Kidney epithelial cell (primary cell): ENCODE results near the gene DPH7. TPM values are rescaled to one million over a fixed set of nuclear protein-coding genes. Genes with fewer than 3 reads are reported as not detected.
"Not testable (repeated sequence)": the region's sequence is repeated elsewhere in the genome, so short reads cannot be mapped to it uniquely, and the experiment has no call there.

ENCODE experiments used
- DNase-seq: peaks from one replicate; pipeline ENCODE4 v3.0.0-alpha.2; 2010; ENCODE audit warnings: low read depth
- H3K27me3 ChIP-seq: 2 replicates; pipeline ENCODE4 v1.6.0; 2011; ENCODE audit warnings: low read length; ENCODE audit not compliant: control insufficient read depth, insufficient read depth
- H3K36me3 ChIP-seq: 2 replicates; pipeline ENCODE4 v1.5.1; 2011; ENCODE audit warnings: low read length; ENCODE audit not compliant: control insufficient read depth, insufficient read depth
- H3K4me3 ChIP-seq: 2 replicates; pipeline ENCODE4 v1.5.1; 2011; ENCODE audit warnings: low read depth, mild to moderate bottlenecking, control low read depth, low read length
- CTCF ChIP-seq: IDR thresholded peaks from 2 replicates; pipeline ENCODE4 v1.5.1; 2011; ENCODE audit warnings: mild to moderate bottlenecking, moderate library complexity, low read length, control low read depth, inconsistent platforms; ENCODE audit not compliant: insufficient read depth, poor library complexity, severe bottlenecking
- total RNA-seq: library from RNA; depleted of rRNA; stranded (reverse); fragments of >200 nt; gene quantifications from 2 replicates; pipeline ENCODE4 v1.2.3, GENCODE V29; 2015

The DPH7 gene
- total RNA-seq, 1 donor from 2014 or later, result 38.9 TPM

- no peak for DNase-seq
- no peaks in the 10 kb centered on the region for H3K27me3 ChIP-seq
- no peak for TF ChIP-seq CTCF
- no peak overlapping the region for H3K4me3 ChIP-seq
- no peaks in the 10 kb centered on the region for H3K36me3 ChIP-seq
These were observed 57.2 kb downstream of the DPH7 start for GRCh38 chr9:137521405-137521985.

GRCh38 chr9:137520614-137521404, 57.9 kb downstream of the DPH7 start:
- Histone ChIP-seq H3K36me3 (no peaks in the 10 kb centered on the region), H3K27me3 (no peaks in the 10 kb centered on the region), H3K4me3 (no peak overlapping the region)
- DNase-seq, result no peak
- no peak for TF ChIP-seq CTCF

GRCh38 chr9:137519553-137519952, 59.2 kb downstream of the DPH7 start:
- no peak for DNase-seq
- no peak for TF ChIP-seq CTCF
- H3K27me3 ChIP-seq, result no peaks in the 10 kb centered on the region
- no peak overlapping the region for H3K4me3 ChIP-seq
- no peaks in the 10 kb centered on the region for H3K36me3 ChIP-seq

GRCh38 chr9:137518661-137519459, 59.9 kb downstream of the DPH7 start:
- DNase-seq, H3K36me3 ChIP-seq, H3K27me3 ChIP-seq, H3K4me3 ChIP-seq: not testable (repeated sequence)

- no peak for DNase-seq
- TF ChIP-seq CTCF, result no peak
These were observed 62.4 kb downstream of the DPH7 start for GRCh38 chr9:137516144-137516917.

GRCh38 chr9:137515338-137515724, 63.4 kb downstream of the DPH7 start:
- Histone ChIP-seq H3K27me3 (no peaks in the 10 kb centered on the region), H3K4me3 (no peak overlapping the region), H3K36me3 (no peaks in the 10 kb centered on the region)
- no peak for DNase-seq
- no peak for TF ChIP-seq CTCF

More at GRCh38 chr9:137516144-137516917, 62.4 kb downstream of the DPH7 start:
- H3K27me3 ChIP-seq, result no peaks in the 10 kb centered on the region
- H3K4me3 ChIP-seq, result no peak overlapping the region
- no peaks in the 10 kb centered on the region for H3K36me3 ChIP-seq
